GM21528 (cell line): ENCODE results near the gene CYP8B1.
"Not testable (repeated sequence)": the region's sequence is repeated elsewhere in the genome, so short reads cannot be mapped to it uniquely, and the experiment has no call there.

ENCODE experiments used
- ATAC-seq: cut with Tn5 transposase; IDR thresholded peaks from one replicate; pipeline ENCODE4 v1.9.1; 2021; ENCODE audit warnings: mild to moderate bottlenecking, moderate library complexity; ENCODE audit not compliant: unreplicated experiment, low FRiP score

CYP8B1 gene

GRCh38 chr3:42886294-42886822 is 10.7 kb upstream of the CYP8B1 start:
- ATAC-seq, result no peak

- ATAC-seq, result no peak
Measured at GRCh38 chr3:42884324-42884723, 8.6 kb upstream of the CYP8B1 start.

- not testable (repeated sequence) for ATAC-seq
Measured at GRCh38 chr3:42883251-42883930, 7.7 kb upstream of the CYP8B1 start.

GRCh38 chr3:42880601-42881451 is 5.1 kb upstream of the CYP8B1 start:
- peak; percentile 100 for ATAC-seq

- no peak for ATAC-seq
Measured at GRCh38 chr3:42880183-42880582, 4.5 kb upstream of the CYP8B1 start.

- no peak for ATAC-seq
Measured at GRCh38 chr3:42877881-42878280, 2.2 kb upstream of the CYP8B1 start.

GRCh38 chr3:42876940-42877720 is 1.5 kb upstream of the CYP8B1 start:
- ATAC-seq, result no peak

GRCh38 chr3:42876401-42876800 is 722 bp upstream of the CYP8B1 start:
- no peak for ATAC-seq

- ATAC-seq, result no peak
Measured at GRCh38 chr3:42874749-42875148, 930 bp downstream of the CYP8B1 start.

GRCh38 chr3:42873221-42873982 is 2.3 kb downstream of the CYP8B1 start:
- no peak for ATAC-seq

- no peak for ATAC-seq
Measured at GRCh38 chr3:42872718-42873117, 3.0 kb downstream of the CYP8B1 start.

- ATAC-seq, result no peak
Measured at GRCh38 chr3:42871592-42872196, 4.0 kb downstream of the CYP8B1 start.

GRCh38 chr3:42868841-42869240 is 6.8 kb downstream of the CYP8B1 start:
- ATAC-seq, result no peak

- no peak for ATAC-seq
Measured at GRCh38 chr3:42867138-42867537, 8.5 kb downstream of the CYP8B1 start.

- no peak for ATAC-seq
Measured at GRCh38 chr3:42865256-42865655, 10.4 kb downstream of the CYP8B1 start.

GRCh38 chr3:42864321-42864950 is 11.2 kb downstream of the CYP8B1 start:
- ATAC-seq, result no peak

GRCh38 chr3:42856544-42856943 is 19.1 kb downstream of the CYP8B1 start:
- ATAC-seq, result no peak

- ATAC-seq, result no peak
Measured at GRCh38 chr3:42855547-42856380, 19.9 kb downstream of the CYP8B1 start.

- no peak for ATAC-seq
Measured at GRCh38 chr3:42855219-42855546, 20.5 kb downstream of the CYP8B1 start.
